DMS53 treated with DMSO at 0.1 percent for 48 hours (cell line): Measurements from ENCODE around the gene SPTBN5.

Source experiments
- DNase-seq: peaks from one replicate; lab custom pipeline; 2025; ENCODE audit not compliant: unreplicated experiment; lab: John Stamatoyannopoulos, UW

The SPTBN5 gene

DNA sequence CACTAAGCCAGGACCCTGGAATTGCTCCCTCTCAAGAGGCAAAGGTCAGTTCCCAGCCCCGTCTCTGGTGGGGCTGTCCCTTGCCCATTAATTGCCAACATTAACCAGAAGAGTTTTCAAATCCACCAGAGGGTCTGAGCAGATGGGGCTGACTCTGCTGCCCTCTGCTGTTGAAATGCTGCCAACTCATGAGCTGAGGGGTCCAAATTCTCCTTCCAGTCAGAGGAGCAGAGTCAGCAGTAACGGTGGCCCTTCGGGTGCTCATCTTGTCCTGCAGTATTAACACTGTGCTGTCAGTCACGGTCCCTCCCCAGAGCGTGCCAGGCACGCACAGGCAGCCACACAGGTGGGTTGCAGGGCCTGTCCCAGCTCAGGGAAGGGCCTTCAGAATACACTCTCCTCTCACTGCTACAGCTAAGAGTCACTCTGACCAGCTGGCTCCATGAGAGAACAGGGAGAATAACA is 10.7 kb upstream of the SPTBN5 start:
- DNase-seq: peak; percentile 34

GRCh38 chr15:41903782-41904181 is 9.9 kb upstream of the SPTBN5 start:
- DNase-seq: no peak

- no peak for DNase-seq
Observed at GRCh38 chr15:41901431-41901830, 7.6 kb upstream of the SPTBN5 start.

DNA sequence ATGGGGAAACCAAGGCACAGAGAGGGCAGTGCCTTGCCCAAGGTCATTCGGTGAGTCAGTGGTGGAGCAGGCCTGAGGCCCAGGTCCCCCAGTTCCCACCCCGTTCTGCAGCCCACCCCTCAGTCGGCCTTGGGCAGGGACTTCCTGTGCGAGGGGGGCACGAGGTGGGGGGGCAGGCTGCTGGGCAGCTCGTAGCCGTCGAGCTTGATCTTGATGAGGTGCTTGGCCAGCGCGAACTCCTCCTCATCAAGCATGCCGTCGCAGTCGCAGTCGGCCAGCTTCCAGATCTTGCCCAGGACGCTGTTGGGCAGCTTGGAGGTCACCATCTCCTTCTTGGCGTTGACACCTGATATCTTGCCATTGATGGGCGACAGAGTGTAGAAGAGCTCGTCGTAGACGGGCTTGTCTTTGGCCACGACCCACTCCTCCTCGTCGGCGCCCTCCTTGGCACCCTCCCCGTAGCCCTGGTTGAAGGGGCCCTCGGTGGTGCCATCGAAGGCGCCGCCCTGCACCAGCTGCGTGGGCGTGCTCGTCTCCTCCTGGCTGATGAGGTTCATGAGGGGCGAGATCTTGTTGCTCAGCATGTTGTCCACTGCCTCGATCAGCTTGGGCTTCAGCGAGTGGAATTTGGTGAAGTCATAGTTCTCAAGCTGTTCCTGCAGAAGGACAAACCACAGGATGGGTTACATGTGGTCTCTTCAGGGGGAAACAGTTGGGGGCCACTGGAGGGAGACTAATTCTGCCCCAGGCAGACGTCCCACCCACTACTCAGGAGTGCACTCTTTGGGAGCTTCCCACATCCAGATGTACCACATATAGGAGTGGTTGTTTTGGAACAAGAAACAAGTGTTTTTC is 6.9 kb upstream of the SPTBN5 start:
- no peak for DNase-seq

DNA sequence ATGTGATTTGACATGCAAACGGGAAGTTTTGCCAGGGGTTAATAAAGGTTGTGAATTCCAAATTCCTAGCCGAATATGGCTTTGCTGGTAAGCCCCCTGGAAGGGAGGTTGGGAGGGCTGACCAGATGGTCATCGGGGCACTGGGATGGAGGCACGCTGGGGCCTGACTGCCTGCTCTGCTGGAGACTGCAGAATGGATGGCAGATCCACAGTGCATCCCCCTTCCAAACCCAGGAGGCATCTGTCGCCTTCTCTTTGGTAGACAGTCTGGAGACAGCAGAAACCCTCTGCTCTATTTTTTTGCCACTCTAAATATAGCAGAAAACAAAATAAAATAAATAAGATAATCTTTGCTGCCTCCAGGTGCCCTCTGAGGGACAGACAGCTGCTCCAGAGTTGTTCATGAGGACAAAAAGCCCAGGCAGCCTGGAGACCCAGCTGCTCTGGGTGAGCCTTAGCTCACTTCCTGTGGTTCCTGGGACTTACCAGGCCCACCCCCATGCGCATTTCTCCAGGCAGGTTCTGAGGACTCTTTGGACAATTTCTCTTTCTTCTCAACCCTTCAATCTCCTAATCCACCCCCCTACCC is 6.1 kb upstream of the SPTBN5 start:
- no peak for DNase-seq

DNA sequence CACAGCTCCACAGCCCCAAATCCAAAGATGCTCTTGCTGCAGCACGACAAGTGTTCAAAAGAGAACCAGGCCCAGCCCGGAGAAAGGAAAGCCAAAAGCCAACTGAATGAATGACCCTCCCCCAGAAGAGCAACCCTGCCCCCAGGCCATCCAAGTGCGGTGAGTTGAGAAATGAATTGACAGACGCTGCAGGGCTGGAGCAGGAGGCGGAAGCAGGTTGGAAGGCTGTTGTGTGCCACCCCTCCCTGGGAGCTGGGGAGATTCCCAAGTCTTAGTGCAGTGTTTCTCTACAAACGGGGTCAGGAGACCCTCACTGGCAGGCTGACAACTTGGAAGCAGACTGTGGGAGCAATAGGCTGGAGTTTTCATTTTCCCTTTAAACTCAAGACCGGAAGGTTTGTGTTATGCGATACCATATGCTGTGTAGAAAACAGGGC is 3.5 kb upstream of the SPTBN5 start:
- no peak for DNase-seq

DNA sequence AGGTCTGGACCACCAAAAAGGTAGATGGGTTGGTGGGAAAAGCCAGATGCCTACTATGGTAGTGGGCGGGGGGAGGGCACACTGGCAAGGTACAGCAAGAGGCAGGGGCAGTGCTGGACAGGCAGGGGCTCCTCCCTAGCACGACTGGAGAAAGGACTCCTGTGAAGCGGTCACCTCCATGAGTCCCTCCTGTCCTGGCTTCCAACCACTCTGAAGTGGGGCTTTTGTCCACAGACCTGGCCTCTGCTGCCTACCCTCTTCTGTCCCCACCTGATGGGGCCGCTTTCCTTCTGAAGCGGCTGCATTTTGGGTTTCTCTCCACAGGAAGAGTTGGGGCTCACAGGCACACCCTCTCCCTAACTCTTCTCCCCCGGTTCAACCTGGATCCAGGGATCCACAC is 2.7 kb upstream of the SPTBN5 start:
- no peak for DNase-seq

- DNase-seq: no peak
Observed at GRCh38 chr15:41895957-41896356, 2.1 kb upstream of the SPTBN5 start.

GRCh38 chr15:41895491-41895890 is 1.6 kb upstream of the SPTBN5 start:
- DNase-seq: no peak

DNA sequence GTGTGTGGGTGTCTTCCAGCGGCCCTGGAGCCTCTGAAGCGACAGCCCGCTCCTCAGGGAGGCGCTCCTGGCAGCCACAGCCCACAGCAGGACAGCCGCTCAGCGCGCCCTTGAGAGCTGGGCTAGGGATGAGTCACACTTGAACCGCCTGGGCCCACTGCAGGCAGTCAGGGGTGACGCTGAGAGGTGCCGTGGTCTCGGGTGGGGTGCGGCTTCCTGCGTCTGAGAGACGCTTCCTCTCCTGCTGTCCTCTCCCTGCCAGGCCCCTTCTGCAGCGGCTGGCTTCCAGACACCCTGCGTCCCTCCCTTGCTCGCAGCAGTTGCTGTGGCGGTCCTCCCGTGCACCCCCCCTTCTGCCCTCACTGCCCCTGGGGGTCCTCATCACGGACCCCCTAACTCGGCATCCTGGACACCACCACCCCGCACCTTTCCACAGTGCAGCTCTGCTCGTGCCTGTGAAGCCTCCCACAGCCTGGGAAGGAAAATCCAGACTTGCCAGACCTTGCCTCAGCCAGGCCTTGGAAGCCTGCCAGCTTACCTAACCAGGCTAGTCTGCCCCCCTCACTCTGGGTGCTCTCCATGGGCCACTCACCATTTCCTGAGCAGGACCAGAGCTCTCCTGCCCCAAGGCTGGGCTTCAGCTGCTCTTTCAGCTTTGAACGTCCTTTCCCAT is 1.1 kb upstream of the SPTBN5 start:
- peak; percentile 67 for DNase-seq

DNA sequence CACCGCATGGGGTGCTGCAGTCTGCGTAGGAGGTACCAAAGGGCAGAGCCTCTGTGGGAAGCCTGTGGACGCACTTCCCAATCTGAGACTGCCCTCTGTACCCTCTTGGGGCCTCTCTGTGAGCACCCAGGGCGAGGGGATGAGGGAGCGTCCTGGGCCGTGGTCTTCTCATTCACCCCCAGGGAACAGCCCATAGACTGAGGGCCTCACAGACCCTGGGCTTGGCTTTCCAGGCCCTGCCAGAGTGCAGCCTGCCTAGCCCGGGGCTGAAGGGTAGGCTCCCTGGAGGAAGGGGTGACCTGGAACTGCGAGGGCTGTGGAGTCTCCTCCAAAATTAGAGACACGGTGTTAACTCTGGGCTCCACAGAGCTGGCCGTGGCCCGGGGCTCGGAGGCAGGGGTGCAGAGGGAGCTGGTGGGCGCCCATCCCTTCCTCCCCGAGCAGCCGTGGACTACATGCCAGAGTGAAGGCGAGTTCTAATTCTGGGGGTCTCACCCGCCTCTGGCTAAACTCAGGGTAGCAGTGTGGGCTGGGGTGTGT is 468 bp upstream of the SPTBN5 start:
- no peak for DNase-seq

DNA sequence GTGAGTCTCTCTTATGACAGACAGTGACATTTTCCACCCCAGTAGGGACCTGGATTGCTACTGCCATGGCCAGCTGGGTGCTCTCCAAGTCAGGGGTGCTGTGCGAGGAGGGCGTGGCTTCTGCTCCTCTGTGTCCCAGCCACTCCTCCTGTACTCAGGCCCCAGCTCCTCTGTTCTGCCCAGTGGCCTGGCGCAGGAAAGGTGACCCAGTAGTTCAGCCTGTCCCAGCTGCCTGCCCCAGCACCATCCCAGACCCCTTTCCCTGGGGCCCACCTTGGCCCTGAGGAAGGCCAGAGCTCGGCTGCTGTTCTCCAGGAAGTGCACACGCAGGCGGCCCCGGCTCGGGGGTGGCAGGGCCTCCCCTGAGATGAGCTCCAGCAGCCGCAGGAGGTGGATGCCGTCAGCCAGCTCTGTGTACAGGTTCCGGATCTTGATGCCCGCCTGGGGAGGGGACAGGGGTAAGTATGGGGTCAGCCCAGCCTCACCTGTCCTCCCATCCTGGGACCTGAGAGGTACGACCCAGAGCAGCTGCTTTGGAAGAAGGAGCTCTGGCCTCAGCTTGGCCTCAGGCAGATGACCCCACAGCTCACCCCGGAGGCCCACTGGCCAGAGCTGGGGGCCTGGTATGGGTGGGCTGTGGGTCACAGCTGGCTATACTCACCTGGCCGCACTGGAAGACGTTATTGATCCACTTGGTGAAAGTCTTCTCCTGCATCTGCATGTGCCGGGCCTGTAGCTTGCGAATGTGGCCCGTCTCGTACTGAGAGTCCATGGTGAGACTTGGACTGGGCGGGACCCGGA is 1.0 kb downstream of the SPTBN5 start:
- no peak for DNase-seq

- DNase-seq: peak; percentile 81
Observed at GRCh38 chr15:41891946-41892345, 1.9 kb downstream of the SPTBN5 start.

DNA sequence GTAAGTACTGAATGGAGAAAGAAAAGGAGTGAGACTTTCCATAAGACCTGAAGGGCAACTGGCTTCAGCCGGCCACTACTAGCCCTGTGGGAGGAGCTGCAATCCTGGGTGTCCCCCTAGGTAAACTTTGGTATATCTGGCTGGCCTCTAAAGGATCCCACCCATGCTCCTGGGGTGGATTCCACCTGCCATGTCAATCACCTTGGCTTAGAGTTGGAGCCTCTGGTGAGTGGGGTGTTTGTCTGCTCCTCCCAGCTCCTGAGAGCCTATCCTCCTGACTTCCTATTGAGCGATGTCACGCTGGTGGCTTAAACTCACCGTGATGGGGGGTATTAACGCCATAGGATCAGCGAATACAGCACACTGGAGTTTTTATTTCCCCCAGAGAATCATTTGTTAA is 2.6 kb downstream of the SPTBN5 start:
- DNase-seq: no peak

- DNase-seq: no peak
Observed at GRCh38 chr15:41890050-41890690, 3.7 kb downstream of the SPTBN5 start.

- DNase-seq: no peak
Observed at GRCh38 chr15:41888662-41889253, 5.1 kb downstream of the SPTBN5 start.

DNA sequence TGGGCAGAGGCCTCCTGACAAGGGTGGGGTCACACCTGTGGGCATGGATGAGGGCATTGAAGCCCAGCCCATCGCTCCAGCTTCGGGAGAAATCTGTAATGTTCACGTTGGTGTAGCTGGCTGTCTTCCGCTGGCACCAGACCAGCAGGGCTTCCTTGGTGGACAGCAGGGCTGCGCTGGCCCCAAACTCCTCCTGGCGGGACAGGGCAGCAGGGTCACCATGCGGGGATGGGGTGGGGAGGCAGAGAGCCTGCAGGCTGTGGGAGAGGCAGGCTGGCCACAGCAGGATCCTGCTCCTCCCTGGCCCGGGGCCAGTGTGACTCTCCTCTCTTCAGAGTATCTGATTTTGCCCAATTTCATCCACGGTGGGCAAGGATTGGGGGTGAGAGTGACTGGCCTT is 6.0 kb downstream of the SPTBN5 start:
- DNase-seq: no peak

DNA sequence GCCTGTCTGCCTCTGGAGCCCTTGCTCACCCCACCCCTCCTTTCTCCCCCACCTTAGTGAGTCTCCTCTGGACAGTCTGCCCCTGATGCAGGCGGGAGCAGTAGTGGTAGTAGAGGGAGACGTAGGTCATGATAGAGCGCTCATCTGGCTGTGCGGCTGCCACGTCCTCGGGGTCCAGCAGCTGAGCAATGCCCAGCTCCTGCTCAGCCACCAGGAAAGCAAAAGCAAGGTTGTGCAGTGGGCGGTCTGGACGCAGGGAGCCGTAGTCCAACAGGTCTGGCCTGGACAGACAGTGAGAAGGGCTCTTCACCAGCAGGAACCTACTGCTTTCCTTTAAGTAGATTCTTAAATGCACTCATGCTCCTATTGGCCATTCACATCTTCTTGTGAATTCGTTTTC is 6.7 kb downstream of the SPTBN5 start:
- no peak for DNase-seq

DNA sequence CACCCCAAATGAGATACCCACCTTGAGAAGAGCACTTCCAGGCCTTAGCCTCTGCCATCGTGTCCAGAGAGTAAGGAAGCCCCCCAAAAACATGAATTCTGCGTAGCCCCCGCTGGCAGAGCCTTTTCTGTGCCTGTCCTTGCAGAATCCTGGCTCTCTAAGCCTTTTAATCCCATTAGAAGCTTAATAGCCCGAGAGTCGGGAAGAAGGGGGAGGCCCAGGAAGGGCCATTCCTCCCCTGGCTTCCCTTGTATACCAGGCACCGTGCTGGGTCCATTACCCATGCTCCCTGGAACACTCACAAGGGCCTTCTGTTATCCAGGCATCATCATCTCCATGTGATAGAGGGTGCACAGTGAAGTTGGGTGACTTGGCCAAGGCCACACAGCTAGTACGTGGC is 7.1 kb downstream of the SPTBN5 start:
- no peak for DNase-seq

GRCh38 chr15:41885841-41886240 is 8.0 kb downstream of the SPTBN5 start:
- DNase-seq: no peak
